ENCODE results near the gene TNFRSF14.

Gene TNFRSF14

DNA sequence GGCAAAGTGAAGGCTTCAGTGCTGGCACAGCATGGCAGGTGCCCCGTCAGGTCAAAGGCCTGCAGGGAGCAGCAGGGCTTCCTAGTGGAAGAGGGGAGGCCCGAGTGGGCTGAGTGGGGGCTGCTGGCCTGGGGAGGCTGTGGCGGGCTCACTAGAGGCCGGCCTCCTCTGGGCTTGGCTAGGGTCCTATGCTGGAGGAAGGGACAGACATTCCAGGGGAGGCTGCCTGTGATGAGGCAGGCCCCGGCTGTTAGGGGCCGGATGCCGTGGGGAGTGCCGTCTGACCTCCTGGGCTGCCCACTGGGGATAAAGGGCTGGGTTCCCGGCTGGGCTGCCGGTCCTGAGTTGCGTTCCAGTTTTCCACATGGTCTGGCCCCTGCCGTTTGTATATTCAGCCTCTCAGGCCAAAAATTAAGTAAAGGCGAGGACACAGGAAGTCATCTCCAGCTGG, 51.5 kb downstream of the TNFRSF14 start:
- no peak for TF ChIP-seq CTCF (IDR thresholded peaks at IDR 0.05)
- H3K27ac ChIP-seq: no peak overlapping the region
- no peaks in the 10 kb centered on the region for H3K36me3 ChIP-seq
- no peaks in the 10 kb centered on the region for H3K9me3 ChIP-seq
- peaks cover 0 to 6% (median 2%) of the 10 kb centered on the region in 4 donors for H3K4me1 ChIP-seq
- peaks cover 0 to 93% of the 10 kb centered on the region in 2 donors for H3K27me3 ChIP-seq
- no peak for DNase-seq
- intact Hi-C loops (cut with DNase I; ENCODE audit: low total_unique reads): no loop called here
- no peak overlapping the region for H3K4me3 ChIP-seq

DNA sequence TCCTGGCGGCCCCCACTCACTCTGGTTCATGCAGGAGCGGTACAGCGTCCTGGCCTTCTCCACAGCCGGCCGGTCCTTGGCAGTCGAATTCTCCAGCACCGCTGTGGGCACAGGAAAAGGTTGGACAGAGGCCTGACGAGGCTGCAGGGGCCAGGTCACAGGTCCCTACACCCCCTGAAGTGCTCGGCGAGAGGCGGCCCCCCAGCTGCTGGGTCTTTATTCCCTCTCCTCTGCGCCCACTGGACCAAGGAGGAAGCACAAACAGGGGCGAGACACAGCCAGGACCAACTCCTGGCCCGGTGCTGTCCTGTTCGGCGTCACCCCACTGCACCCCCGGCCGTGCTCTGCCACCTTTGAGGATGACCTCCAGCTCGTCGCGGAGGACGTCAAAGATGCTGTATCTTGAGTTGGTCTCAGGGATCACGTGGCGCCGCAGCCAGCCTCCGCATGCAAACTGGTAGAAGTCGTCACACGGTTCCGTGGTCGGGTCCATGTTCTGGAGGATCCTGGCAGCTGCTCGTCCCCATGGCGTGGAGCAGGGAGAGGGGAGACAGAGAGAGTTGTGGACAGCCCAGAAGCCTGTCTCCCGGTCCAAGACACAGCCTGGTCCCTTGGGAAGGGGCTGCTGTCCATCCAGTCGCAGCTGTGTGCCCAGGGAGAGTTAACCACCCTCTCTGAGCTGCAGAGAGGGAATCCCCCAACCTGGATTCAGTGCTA, 53.3 kb downstream of the TNFRSF14 start:
- peak in 1 of 2 donors; percentile 62 for DNase-seq
- Histone ChIP-seq H3K4me3 (no peak overlapping the region), H3K27ac (no peak overlapping the region), H3K36me3 (no peaks in the 10 kb centered on the region), H3K4me1 (peaks cover 0 to 6% (median 2%) of the 10 kb centered on the region in 4 donors), H3K27me3 (peaks cover 0 to 82% of the 10 kb centered on the region in 2 donors), H3K9me3 (peaks cover 0 to 16% (median 16%) of the 10 kb centered on the region in 3 donors)
- TF ChIP-seq CTCF (IDR thresholded peaks at IDR 0.05): no peak
- intact Hi-C loops (cut with DNase I; ENCODE audit: low total_unique reads): no loop called here

DNA sequence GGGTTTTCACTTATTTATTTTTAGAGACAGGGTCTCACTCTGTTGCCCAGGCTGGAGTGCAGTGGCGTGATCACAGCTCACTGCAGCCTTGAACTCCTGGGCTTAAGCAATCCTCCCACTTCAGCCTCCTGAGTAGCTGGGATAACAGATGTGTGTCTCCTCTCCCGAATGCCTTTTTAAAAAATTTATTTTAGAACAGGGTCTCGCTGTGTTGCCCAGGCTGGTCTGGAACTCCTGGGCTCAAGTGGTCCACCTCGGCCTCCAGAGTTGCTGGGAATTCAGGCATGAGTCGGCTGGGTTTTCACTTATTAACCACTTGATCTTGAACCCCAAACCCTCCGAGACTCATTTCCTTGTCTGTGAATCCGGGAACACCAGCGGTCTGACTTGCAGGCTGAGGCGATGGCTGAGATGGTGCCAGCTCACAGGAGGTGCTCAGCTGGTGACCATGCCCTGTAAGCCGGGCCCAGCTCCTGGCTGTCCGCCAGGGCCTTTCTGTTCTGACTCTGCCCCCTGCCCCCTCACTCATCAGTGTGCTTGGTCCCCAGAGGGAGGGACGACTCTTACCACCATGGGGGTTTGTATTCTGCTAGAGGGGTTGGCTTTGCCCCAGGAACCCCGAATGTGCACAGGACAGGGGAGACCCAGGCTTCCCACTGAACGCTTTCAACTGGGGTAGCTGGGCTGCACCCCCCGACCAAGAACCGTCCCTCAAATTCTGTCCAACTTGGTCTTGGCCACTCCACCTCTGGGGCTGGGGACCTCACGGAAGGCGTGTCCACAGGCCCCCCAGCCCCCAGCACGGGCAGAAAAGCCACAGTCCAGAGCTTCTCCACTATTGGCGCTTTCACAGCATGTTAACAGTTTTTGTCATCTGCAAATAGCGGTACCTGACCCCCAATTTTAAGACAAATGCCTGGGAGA, 54.1 kb downstream of the TNFRSF14 start:
- TF ChIP-seq CTCF (IDR thresholded peaks at IDR 0.05): no peak
- Histone ChIP-seq H3K9me3 (peaks cover 0 to 24% (median 17%) of the 10 kb centered on the region in 3 donors), H3K27ac (no peak overlapping the region), H3K36me3 (no peaks in the 10 kb centered on the region), H3K27me3 (peaks cover 0 to 73% of the 10 kb centered on the region in 2 donors), H3K4me1 (peaks cover 0 to 6% (median 2%) of the 10 kb centered on the region in 4 donors), H3K4me3 (no peak overlapping the region)
- intact Hi-C loops (cut with DNase I; ENCODE audit: low total_unique reads): no loop called here
- DNase-seq: no peak

GRCh38 chr1:2611031-2611501, 54.9 kb downstream of the TNFRSF14 start:
- peak in 1 of 2 donors; percentile 60 for DNase-seq
- no peak overlapping the region for H3K4me3 ChIP-seq
- no peaks in the 10 kb centered on the region for H3K36me3 ChIP-seq
- H3K9me3 ChIP-seq: peaks cover 0 to 32% (median 24%) of the 10 kb centered on the region in 3 donors
- TF ChIP-seq CTCF (IDR thresholded peaks at IDR 0.05): no peak
- intact Hi-C loops (cut with DNase I; ENCODE audit: low total_unique reads): no loop called here
- peaks cover 0 to 66% of the 10 kb centered on the region in 2 donors for H3K27me3 ChIP-seq
- peaks cover 0 to 6% (median 2%) of the 10 kb centered on the region in 4 donors for H3K4me1 ChIP-seq
- H3K27ac ChIP-seq: no peak overlapping the region

DNA sequence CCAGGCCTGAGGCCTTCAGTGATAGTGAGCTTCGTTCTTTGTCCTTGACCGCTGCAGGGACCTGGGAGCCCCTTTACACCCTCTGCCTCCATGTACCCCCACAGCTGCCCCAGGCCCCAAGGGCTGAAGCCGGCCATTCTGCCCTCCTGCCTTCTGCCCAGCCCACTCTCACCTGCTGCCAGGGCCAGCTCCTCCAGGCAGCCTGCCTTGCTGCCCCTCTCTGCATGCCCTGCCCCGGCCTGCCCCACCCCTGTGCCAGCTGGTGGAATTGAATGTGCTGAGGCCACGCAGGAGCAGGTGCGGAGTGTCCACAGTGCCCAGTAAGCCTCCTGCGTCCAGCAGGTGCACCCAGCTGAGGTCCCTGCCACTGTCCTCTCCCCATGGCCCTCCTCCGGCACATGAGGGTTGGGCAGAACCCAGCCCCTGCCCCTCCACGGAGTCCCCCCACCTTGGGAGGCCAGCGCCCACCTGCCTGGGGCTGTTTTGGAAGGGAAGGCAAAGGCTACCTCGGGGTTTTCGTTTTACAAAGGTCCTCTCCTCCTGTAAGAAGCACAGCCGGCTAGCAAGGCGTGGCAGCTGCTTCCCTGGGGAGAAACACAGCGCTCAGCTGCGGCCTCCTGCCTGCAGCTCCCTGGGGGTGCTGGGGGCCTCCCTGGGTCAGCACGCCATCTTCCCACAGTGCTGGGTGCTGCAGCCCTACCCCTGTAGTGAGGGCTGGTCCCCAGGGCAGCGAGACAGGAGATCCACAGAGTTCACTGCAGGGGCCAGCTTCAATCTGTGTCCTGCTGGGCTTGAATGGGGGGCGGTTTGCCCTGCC, 55.7 kb downstream of the TNFRSF14 start:
- TF ChIP-seq CTCF (IDR thresholded peaks at IDR 0.05): no peak
- Histone ChIP-seq H3K4me3 (no peak overlapping the region), H3K4me1 (peaks cover 0 to 6% (median 2%) of the 10 kb centered on the region in 4 donors), H3K27ac (no peak overlapping the region), H3K9me3 (peaks cover 0 to 33% (median 32%) of the 10 kb centered on the region in 3 donors), H3K36me3 (no peaks in the 10 kb centered on the region), H3K27me3 (peaks cover 0 to 62% of the 10 kb centered on the region in 2 donors)
- intact Hi-C loops (cut with DNase I; ENCODE audit: low total_unique reads): no loop called here
- DNase-seq: no peak

Measured in tibial artery (tissue), 4 donors.